H1 (cell line): ENCODE measurements around the gene PTRH1. TPM values are rescaled to one million over a fixed set of nuclear protein-coding genes. Genes with fewer than 3 reads are reported as not detected.

Source experiments
- BACH1 ChIP-seq: IDR thresholded peaks from 2 replicates; pipeline ENCODE4 v1.6.1; 2012; ENCODE audit warnings: low read length, improper control_type of control experiment
- CREB1 ChIP-seq: IDR thresholded peaks from 2 replicates; pipeline ENCODE4 v1.6.1; 2012; ENCODE audit warnings: inconsistent platforms
- CTBP2 ChIP-seq: IDR thresholded peaks from 2 replicates; pipeline ENCODE4 v1.7.0; 2011; ENCODE audit warnings: borderline replicate concordance, mild to moderate bottlenecking, moderate library complexity, mixed read lengths, low read length; ENCODE audit not compliant: insufficient read depth, insufficient read length
- NRF1 ChIP-seq: IDR thresholded peaks from 2 replicates; pipeline ENCODE4 v1.6.1; 2011; ENCODE audit warnings: mild to moderate bottlenecking, low read depth, low read length, improper control_type of control experiment
- RBBP5 ChIP-seq: IDR thresholded peaks from 2 replicates; pipeline ENCODE4 v1.7.1; 2012; ENCODE audit warnings: low read depth, mild to moderate bottlenecking, inconsistent platforms, low read length, moderate library complexity, borderline replicate concordance
- TBP ChIP-seq: IDR thresholded peaks from 2 replicates; pipeline ENCODE4 v1.6.1; 2011; ENCODE audit warnings: low read depth, low read length, improper control_type of control experiment
- polyA plus RNA-seq, 7 experiments: library from polyadenylated mRNA; depleted of rRNA in 3 of 7; stranded (reverse) in 5 of 7; unstranded in 2 of 7; fragments of >200 nt in 5 of 7; fragments of 200-250 nt in 2 of 7; gene quantifications; 1 replicate in 5 of 7; 2 replicates in 1 of 7; 4 replicates in 1 of 7; pipeline versions ENCODE4 v1.2.1 to v1.2.3, GENCODE V29; 2011 to 2013; ENCODE audit warnings: missing spikeins in 2 of 7, mixed read lengths in 2 of 7
- total RNA-seq: library from RNA; stranded (reverse); fragmentation: NEBNext Ultra II Directional; extraction: Animal tissue kit (Norgen Biotek cat#: 25700); gene quantifications from 2 replicates; pipeline ENCODE4 v1.2.1, GENCODE V29; 2021
- TF ChIP-seq, protein P1 (sequence below): fragments of 300-600 bp; sonication (generic); IDR thresholded peaks from 2 replicates; pipeline ENCODE4 v1.7.1; 2012; ENCODE audit warnings: low read length, moderate library complexity, mild to moderate bottlenecking, inconsistent platforms; ENCODE audit not compliant: insufficient replicate concordance

Gene PTRH1
- total and polyA plus RNA-seq, 2 of the 8 experiments (the other 6 are each of a cell fraction or from before 2014, with no cell fraction given), result 11.1 to 19.8 TPM

DNA sequence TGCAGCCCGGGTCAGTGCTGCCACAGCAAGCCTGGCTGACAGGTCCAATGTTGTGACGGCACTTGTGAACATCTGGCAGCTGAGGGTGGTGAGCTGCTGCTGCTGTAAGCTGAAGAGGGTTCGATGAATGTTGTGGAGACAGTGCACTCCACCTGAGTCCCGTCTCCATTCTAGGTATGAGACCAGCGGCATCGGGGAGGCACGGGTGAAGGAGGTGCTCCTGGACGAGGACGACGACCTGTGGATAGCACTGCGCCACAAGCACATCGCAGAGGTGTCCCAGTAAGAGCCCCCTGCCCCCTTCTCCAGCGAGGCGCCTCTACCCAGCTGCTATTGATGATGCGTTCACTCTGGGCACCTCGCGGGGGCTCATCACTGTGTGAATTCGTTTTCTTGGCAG, 47.6 kb downstream of the PTRH1 start (continued):
- TF ChIP-seq, protein P1, sequence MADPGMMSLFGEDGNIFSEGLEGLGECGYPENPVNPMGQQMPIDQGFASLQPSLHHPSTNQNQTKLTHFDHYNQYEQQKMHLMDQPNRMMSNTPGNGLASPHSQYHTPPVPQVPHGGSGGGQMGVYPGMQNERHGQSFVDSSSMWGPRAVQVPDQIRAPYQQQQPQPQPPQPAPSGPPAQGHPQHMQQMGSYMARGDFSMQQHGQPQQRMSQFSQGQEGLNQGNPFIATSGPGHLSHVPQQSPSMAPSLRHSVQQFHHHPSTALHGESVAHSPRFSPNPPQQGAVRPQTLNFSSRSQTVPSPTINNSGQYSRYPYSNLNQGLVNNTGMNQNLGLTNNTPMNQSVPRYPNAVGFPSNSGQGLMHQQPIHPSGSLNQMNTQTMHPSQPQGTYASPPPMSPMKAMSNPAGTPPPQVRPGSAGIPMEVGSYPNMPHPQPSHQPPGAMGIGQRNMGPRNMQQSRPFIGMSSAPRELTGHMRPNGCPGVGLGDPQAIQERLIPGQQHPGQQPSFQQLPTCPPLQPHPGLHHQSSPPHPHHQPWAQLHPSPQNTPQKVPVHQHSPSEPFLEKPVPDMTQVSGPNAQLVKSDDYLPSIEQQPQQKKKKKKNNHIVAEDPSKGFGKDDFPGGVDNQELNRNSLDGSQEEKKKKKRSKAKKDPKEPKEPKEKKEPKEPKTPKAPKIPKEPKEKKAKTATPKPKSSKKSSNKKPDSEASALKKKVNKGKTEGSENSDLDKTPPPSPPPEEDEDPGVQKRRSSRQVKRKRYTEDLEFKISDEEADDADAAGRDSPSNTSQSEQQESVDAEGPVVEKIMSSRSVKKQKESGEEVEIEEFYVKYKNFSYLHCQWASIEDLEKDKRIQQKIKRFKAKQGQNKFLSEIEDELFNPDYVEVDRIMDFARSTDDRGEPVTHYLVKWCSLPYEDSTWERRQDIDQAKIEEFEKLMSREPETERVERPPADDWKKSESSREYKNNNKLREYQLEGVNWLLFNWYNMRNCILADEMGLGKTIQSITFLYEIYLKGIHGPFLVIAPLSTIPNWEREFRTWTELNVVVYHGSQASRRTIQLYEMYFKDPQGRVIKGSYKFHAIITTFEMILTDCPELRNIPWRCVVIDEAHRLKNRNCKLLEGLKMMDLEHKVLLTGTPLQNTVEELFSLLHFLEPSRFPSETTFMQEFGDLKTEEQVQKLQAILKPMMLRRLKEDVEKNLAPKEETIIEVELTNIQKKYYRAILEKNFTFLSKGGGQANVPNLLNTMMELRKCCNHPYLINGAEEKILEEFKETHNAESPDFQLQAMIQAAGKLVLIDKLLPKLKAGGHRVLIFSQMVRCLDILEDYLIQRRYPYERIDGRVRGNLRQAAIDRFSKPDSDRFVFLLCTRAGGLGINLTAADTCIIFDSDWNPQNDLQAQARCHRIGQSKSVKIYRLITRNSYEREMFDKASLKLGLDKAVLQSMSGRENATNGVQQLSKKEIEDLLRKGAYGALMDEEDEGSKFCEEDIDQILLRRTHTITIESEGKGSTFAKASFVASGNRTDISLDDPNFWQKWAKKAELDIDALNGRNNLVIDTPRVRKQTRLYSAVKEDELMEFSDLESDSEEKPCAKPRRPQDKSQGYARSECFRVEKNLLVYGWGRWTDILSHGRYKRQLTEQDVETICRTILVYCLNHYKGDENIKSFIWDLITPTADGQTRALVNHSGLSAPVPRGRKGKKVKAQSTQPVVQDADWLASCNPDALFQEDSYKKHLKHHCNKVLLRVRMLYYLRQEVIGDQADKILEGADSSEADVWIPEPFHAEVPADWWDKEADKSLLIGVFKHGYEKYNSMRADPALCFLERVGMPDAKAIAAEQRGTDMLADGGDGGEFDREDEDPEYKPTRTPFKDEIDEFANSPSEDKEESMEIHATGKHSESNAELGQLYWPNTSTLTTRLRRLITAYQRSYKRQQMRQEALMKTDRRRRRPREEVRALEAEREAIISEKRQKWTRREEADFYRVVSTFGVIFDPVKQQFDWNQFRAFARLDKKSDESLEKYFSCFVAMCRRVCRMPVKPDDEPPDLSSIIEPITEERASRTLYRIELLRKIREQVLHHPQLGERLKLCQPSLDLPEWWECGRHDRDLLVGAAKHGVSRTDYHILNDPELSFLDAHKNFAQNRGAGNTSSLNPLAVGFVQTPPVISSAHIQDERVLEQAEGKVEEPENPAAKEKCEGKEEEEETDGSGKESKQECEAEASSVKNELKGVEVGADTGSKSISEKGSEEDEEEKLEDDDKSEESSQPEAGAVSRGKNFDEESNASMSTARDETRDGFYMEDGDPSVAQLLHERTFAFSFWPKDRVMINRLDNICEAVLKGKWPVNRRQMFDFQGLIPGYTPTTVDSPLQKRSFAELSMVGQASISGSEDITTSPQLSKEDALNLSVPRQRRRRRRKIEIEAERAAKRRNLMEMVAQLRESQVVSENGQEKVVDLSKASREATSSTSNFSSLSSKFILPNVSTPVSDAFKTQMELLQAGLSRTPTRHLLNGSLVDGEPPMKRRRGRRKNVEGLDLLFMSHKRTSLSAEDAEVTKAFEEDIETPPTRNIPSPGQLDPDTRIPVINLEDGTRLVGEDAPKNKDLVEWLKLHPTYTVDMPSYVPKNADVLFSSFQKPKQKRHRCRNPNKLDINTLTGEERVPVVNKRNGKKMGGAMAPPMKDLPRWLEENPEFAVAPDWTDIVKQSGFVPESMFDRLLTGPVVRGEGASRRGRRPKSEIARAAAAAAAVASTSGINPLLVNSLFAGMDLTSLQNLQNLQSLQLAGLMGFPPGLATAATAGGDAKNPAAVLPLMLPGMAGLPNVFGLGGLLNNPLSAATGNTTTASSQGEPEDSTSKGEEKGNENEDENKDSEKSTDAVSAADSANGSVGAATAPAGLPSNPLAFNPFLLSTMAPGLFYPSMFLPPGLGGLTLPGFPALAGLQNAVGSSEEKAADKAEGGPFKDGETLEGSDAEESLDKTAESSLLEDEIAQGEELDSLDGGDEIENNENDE, result no peak
- TF ChIP-seq TBP, result no peak
- TF ChIP-seq BACH1, result no peak
- TF ChIP-seq CTBP2, result no peak
- TF ChIP-seq CREB1, result no peak
- no peak for TF ChIP-seq RBBP5
- no peak for TF ChIP-seq NRF1
